Measurements from ENCODE around the gene ESD.

DNA sequence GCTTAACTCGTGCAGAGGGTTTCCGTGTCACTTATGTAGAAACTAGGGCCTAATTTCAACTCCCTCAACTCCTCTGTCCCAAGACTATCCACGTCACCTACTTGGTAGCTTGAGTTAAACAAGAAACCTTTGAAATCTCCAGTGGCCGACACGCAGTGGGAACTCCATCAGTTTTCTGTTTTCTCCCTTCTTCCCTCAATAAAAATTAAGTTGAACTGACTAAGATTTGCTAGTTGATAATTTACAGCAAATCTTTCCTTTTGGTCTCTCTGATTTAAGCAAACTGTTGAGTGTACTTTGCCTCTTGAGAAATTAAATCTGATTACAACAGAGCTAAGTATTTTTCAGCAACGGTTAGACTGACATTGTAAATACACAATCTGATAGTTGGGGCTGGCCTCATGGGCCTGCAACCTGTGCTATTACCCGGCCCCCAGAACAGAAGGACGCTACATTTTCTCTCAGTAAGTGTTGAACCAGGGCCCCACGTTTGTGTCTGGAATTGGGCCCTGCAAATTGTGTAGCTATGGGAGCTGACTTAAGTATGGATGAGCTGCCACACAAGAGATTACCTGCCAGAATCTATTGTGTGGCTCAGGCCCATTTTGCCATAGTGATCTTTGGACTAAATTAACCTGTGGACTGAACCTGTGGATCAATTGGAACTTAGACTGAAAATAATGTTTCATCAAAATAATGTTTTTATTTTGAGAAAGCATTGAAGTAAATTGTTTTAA is 708 bp upstream of the ESD start:
- TF ChIP-seq, protein P1, sequence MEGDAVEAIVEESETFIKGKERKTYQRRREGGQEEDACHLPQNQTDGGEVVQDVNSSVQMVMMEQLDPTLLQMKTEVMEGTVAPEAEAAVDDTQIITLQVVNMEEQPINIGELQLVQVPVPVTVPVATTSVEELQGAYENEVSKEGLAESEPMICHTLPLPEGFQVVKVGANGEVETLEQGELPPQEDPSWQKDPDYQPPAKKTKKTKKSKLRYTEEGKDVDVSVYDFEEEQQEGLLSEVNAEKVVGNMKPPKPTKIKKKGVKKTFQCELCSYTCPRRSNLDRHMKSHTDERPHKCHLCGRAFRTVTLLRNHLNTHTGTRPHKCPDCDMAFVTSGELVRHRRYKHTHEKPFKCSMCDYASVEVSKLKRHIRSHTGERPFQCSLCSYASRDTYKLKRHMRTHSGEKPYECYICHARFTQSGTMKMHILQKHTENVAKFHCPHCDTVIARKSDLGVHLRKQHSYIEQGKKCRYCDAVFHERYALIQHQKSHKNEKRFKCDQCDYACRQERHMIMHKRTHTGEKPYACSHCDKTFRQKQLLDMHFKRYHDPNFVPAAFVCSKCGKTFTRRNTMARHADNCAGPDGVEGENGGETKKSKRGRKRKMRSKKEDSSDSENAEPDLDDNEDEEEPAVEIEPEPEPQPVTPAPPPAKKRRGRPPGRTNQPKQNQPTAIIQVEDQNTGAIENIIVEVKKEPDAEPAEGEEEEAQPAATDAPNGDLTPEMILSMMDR (IDR thresholded peaks at IDR 0.05): no peak
- TF ChIP-seq POLR2A (IDR thresholded peaks at IDR 0.05): no peak

All from testis (tissue), 2 donors.